Measurements from ENCODE around the gene CCDC158. TPM values are rescaled to one million over a fixed set of nuclear protein-coding genes. Genes with fewer than 3 reads are reported as not detected.
"Not testable (repeated sequence)": the region's sequence is repeated elsewhere in the genome, so short reads cannot be mapped to it uniquely, and the experiment has no call there.

Gene CCDC158
- total RNA-seq, 4 donors from 2014 or later = 0.32 to 0.75 (median 0.48) TPM; not detected in 1

DNA sequence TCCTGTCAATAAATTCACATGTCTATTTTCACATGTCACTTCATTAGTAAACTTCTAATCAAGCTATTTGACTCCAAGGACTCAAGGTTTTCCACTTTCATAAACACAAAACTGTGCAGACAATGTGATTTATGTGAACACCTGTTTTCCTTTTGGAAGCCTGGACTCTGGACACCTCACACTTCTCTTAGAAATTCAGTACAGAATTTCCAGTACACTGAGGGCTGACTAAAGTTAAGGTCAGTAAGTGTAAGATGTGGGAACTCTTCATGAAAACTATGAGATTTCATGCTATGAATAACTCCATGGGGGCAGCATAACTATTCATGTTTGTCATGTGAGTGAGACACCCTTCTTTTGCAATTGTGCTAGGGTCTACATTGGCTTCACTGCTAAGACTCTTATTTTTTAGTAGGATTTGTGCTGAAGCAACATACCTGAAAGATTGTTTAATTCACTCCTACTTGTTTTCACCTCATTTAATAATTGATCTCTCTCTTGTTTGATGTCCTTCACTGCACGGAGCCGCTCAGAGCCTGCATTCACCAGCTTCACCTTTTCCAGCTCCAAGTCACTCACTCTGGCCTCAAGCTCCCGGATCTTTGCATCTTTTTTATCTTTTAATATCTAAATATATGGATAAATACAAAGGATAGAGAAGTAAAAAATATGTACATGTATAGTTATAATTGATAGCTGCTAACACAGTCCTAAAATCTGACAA is 59.1 kb downstream of the CCDC158 start:
- ATAC-seq (ENCODE audit: low FRiP score) = no peak
- TF ChIP-seq, protein P1, sequence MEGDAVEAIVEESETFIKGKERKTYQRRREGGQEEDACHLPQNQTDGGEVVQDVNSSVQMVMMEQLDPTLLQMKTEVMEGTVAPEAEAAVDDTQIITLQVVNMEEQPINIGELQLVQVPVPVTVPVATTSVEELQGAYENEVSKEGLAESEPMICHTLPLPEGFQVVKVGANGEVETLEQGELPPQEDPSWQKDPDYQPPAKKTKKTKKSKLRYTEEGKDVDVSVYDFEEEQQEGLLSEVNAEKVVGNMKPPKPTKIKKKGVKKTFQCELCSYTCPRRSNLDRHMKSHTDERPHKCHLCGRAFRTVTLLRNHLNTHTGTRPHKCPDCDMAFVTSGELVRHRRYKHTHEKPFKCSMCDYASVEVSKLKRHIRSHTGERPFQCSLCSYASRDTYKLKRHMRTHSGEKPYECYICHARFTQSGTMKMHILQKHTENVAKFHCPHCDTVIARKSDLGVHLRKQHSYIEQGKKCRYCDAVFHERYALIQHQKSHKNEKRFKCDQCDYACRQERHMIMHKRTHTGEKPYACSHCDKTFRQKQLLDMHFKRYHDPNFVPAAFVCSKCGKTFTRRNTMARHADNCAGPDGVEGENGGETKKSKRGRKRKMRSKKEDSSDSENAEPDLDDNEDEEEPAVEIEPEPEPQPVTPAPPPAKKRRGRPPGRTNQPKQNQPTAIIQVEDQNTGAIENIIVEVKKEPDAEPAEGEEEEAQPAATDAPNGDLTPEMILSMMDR (IDR thresholded peaks at IDR 0.05) = no peak
- DNase-seq (ENCODE audit: low spot score) = no peak

- not testable (repeated sequence) for ATAC-seq (ENCODE audit: low FRiP score); DNase-seq (ENCODE audit: low spot score)
These were observed 61.0 kb downstream of the CCDC158 start for GRCh38 chr4:76359881-76360466.

GRCh38 chr4:76357981-76358380 is 63.0 kb downstream of the CCDC158 start:
- TF ChIP-seq, protein P1 (IDR thresholded peaks at IDR 0.05) = no peak
- no peak for ATAC-seq (ENCODE audit: low FRiP score)
- no peak for DNase-seq (ENCODE audit: low spot score)

- TF ChIP-seq, protein P1 (IDR thresholded peaks at IDR 0.05) = no peak
- no peak for ATAC-seq (ENCODE audit: low FRiP score)
- DNase-seq (ENCODE audit: low spot score) = no peak
These were observed 66.1 kb downstream of the CCDC158 start for GRCh38 chr4:76354517-76355473.

GRCh38 chr4:76342803-76343202 is 78.1 kb downstream of the CCDC158 start:
- TF ChIP-seq, protein P1 (IDR thresholded peaks at IDR 0.05) = no peak
- ATAC-seq (ENCODE audit: low FRiP score) = no peak

DNA sequence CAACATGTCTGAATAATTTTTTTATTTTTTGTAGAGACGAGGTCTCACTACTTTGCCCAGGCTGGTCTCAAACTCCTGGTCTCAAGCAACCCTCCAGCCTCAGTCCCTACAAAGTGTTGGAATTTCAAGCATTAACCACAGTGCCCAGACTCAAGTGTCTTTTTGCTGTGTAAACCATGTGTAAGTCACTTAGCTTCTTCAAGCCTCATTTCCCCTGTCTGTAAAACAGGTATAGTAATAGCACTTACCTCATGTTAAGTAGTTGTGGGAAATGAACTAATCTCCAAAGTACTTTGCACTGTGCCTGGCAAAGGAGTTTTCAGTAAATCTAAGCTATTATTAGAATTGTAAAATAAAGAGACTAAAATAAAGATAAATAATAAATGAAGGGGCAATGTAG is 78.8 kb downstream of the CCDC158 start:
- DNase-seq (ENCODE audit: low spot score) = no peak
- TF ChIP-seq, protein P1 (IDR thresholded peaks at IDR 0.05) = no peak
- no peak for ATAC-seq (ENCODE audit: low FRiP score)

More at GRCh38 chr4:76342803-76343202, 78.1 kb downstream of the CCDC158 start:
- DNase-seq (ENCODE audit: low spot score) = no peak

- ATAC-seq (ENCODE audit: low FRiP score) = peak; percentile 81
- TF ChIP-seq, protein P1 (IDR thresholded peaks at IDR 0.05) = no peak
- no peak for DNase-seq (ENCODE audit: low spot score)
These were observed 79.9 kb downstream of the CCDC158 start for GRCh38 chr4:76341063-76341462.
